Heart left ventricle (tissue), 13 donors: ENCODE data around the gene TBC1D8.

ENCODE experiments used
- CTCF ChIP-seq, 12 donors: fragments of 200-600 bp; sonication (generic) in 4 of 12; IDR thresholded peaks; one replicate each; pipeline versions ENCODE4 v1.5.0 to v1.8.0; 2018 to 2022; ENCODE audit warnings: antibody characterized with exemption in 12 of 12, mild to moderate bottlenecking in 5 of 12
- POLR2A ChIP-seq, 2 donors: fragments of 450-650 bp; IDR thresholded peaks; one replicate each; pipeline ENCODE4 v1.6.1; 2017; ENCODE audit warnings: antibody characterized with exemption in 2 of 2, mild to moderate bottlenecking in 2 of 2, moderate library complexity in 2 of 2
- donor health status: ischemic (EF 13 %, LVEDD 7.1; RV severe dilation, severe dysfunction).
- donor health status: DM: no; HTN: yes; CAD: no.
- donor health status: DM: no; HTN: no; CAD: no.
- donor health status: ischemic (EF 25% LVEDD 6.9; RV normal size, moderate dysfunction).
- donor health status: ischemic (EF 25% LVEDD 5.7; RV mildly dilated, moderate dysfunction).
- donor health status: ischemic (EF 35%, LVEDD 5.7; RV mildly dilated, moderate dysfunction).
- donor health status: nonischemic (EF 11% LVEDD 7.7; RV severe dilation, severe dysfunction).
- donor health status: DM: yes; HTN: yes; CAD: no.
- donor health status: PGD.
- donor health status: ischemic (EF 29% LVEDD 5.4; RV normal size, mild dysfunction).
- donor health status: nonischemic (EF 23%, LVEDD 6.1; RV moderate dilation, normal function).

- no peak for TF ChIP-seq CTCF (IDR thresholded peaks at IDR 0.05)
- no peak for TF ChIP-seq POLR2A (IDR thresholded peaks at IDR 0.05)
These were observed 36.4 kb downstream of the TBC1D8 start for GRCh38 chr2:101114815-101115214.
